ENCODE data around the gene PARD3. TPM values are rescaled to one million over a fixed set of nuclear protein-coding genes. Genes with fewer than 3 reads are reported as not detected.

Gene PARD3
- total and polyA plus RNA-seq, 2 donors from 2014 or later, result 21.1 to 47.5 TPM

DNA sequence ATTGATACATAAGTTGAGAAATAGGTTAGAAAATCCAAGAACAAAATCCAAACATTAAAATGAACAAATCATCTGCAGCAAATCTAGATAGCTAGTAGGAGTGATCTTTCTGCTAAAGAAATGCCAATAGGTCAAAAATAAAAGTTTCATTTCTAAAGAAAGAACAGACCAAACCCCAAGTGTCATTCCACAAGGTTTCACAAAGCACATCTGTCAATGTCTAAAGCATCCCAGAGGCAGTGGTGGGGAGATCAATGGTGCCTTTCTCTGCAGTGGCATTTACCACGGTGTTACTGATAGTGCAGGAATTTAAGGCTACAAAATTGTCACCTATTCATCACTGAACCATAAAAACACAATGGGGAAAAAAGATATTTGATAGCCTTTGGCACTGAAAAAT lies 147.9 kb downstream of the PARD3 start:
- Histone ChIP-seq H3K27me3 (ENCODE audit: control insufficient read depth, insufficient read depth, low read length) (no peaks in the 10 kb centered on the region), H3K36me3 (ENCODE audit: control insufficient read depth in 2 of 3, insufficient read depth in 3 of 3, low read length in 3 of 3) (no peaks in the 10 kb centered on the region), H3K9me3 (ENCODE audit: control insufficient read depth in 2 of 3, insufficient read depth in 1 of 3, low read length in 3 of 3) (no peaks in the 10 kb centered on the region), H3K27ac (ENCODE audit: low read depth in 2 of 2, low read length in 2 of 2) (no peak overlapping the region), H3K4me3 (ENCODE audit: low read length in 3 of 3) (no peak overlapping the region), H3K9ac (ENCODE audit: low read length in 3 of 3) (no peak overlapping the region), H3K4me1 (ENCODE audit: control insufficient read depth in 2 of 3, insufficient read depth in 2 of 3, low read depth in 1 of 3, low read length in 3 of 3) (no peaks in the 10 kb centered on the region)
- DNase-seq (no peak), FAIRE-seq (no peak)
- TF ChIP-seq, protein P1, sequence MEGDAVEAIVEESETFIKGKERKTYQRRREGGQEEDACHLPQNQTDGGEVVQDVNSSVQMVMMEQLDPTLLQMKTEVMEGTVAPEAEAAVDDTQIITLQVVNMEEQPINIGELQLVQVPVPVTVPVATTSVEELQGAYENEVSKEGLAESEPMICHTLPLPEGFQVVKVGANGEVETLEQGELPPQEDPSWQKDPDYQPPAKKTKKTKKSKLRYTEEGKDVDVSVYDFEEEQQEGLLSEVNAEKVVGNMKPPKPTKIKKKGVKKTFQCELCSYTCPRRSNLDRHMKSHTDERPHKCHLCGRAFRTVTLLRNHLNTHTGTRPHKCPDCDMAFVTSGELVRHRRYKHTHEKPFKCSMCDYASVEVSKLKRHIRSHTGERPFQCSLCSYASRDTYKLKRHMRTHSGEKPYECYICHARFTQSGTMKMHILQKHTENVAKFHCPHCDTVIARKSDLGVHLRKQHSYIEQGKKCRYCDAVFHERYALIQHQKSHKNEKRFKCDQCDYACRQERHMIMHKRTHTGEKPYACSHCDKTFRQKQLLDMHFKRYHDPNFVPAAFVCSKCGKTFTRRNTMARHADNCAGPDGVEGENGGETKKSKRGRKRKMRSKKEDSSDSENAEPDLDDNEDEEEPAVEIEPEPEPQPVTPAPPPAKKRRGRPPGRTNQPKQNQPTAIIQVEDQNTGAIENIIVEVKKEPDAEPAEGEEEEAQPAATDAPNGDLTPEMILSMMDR (IDR thresholded peaks at IDR 0.05; ENCODE audit: borderline replicate concordance, extremely low read depth, insufficient read depth), result no peak
- intact Hi-C loops (cut with DNase I), result no loop called here

DNA sequence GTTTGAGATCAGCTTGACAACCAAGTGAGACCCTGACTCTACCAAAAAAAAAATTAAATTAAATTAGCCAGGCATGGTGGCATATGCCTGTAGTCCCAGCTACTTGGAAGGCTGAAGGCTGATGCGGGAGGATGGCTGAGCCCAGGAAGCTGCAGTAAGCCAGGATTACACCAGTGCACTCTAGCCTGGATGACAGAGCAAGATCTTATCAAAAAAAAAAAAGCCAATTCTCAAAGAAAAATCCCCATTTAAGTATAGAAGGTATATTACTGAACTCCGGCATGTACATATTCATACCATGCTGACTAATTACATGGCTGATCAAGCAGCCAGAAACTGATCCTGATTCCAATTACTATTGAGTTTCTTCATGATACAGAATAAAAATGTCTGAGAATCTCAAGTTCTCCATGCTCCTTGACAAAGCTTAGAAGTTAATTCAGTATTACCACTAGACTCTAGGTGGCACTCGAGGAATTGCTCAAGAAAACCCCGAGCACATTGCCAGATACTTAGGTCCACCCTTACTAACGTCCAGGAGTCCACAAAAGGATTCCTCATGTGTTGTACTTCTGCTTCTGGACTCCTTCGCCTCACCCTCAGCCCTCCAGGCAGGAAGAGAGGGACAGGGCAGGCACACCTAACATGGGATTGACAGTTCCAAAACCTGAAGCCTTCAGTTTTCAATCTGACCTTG lies 148.9 kb downstream of the PARD3 start:
- Histone ChIP-seq H3K9me3 (ENCODE audit: control insufficient read depth in 2 of 3, insufficient read depth in 1 of 3, low read length in 3 of 3) (no peaks in the 10 kb centered on the region), H3K4me1 (ENCODE audit: control insufficient read depth in 2 of 3, insufficient read depth in 2 of 3, low read depth in 1 of 3, low read length in 3 of 3) (no peaks in the 10 kb centered on the region), H3K4me3 (ENCODE audit: low read length in 3 of 3) (no peak overlapping the region), H3K9ac (ENCODE audit: low read length in 3 of 3) (no peak overlapping the region), H3K27me3 (ENCODE audit: control insufficient read depth, insufficient read depth, low read length) (no peaks in the 10 kb centered on the region), H3K27ac (ENCODE audit: low read depth in 2 of 2, low read length in 2 of 2) (no peak overlapping the region), H3K36me3 (ENCODE audit: control insufficient read depth in 2 of 3, insufficient read depth in 3 of 3, low read length in 3 of 3) (no peaks in the 10 kb centered on the region)
- DNase-seq, result peak in 3 of 5 donors; percentile 45 to 90 (median 87)
- peak; percentile 50 for FAIRE-seq
- TF ChIP-seq, protein P1 (IDR thresholded peaks at IDR 0.05; ENCODE audit: borderline replicate concordance, extremely low read depth, insufficient read depth), result peak; percentile 70
- intact Hi-C loops (cut with DNase I), result no loop called here

DNA sequence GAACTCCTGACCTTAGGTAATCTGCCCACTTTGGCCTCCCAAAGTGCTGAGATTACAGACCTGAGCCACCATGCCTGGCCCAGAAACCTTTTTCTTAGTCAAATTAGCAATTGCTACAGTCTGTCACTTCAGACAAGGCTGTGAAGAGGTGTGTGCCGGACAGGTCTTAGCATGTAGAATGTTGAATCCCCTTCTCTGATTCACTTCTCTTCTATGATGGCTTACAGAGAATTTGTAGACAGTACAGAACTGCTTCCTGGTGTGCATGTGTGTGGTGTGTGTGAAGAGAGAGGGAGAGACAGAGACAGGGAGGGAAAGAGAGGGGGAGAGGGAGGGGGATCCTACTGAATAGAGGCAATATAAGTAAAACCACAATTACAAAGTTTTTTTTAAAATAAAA lies 150.4 kb downstream of the PARD3 start:
- Histone ChIP-seq H3K27me3 (ENCODE audit: control insufficient read depth, insufficient read depth, low read length) (no peaks in the 10 kb centered on the region), H3K27ac (ENCODE audit: low read depth in 2 of 2, low read length in 2 of 2) (no peak overlapping the region), H3K4me3 (ENCODE audit: low read length in 3 of 3) (no peak overlapping the region), H3K9ac (ENCODE audit: low read length in 3 of 3) (no peak overlapping the region), H3K9me3 (ENCODE audit: control insufficient read depth in 2 of 3, insufficient read depth in 1 of 3, low read length in 3 of 3) (no peaks in the 10 kb centered on the region), H3K4me1 (ENCODE audit: control insufficient read depth in 2 of 3, insufficient read depth in 2 of 3, low read depth in 1 of 3, low read length in 3 of 3) (no peaks in the 10 kb centered on the region), H3K36me3 (ENCODE audit: control insufficient read depth in 2 of 3, insufficient read depth in 3 of 3, low read length in 3 of 3) (no peaks in the 10 kb centered on the region)
- no peak for DNase-seq
- TF ChIP-seq, protein P1 (IDR thresholded peaks at IDR 0.05; ENCODE audit: borderline replicate concordance, extremely low read depth, insufficient read depth), result no peak
- no peak for FAIRE-seq
- intact Hi-C loops (cut with DNase I), result no loop called here

DNA sequence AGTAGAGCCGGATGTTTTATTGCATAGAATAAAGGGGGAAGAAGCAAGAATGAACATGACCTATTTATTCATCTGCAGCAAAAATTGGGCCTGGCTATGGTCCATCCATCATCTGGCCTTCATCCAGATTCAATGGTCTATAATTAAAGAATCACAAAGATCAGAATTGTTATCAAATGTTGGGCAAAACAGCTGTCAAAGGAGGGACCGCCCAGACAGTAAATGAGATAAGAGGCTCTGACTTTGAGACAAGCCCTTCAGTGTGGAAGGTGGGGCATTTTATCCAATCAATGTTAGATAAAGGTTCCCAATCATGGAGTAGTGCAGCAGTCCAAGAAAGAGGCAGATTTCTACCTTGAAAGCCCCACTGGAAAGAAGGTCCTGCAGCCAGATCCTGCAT lies 153.5 kb downstream of the PARD3 start:
- DNase-seq (no peak), FAIRE-seq (no peak)
- intact Hi-C loops (cut with DNase I), result no loop called here
- Histone ChIP-seq H3K4me3 (ENCODE audit: low read length in 3 of 3) (no peak overlapping the region), H3K9ac (ENCODE audit: low read length in 3 of 3) (no peak overlapping the region), H3K36me3 (ENCODE audit: control insufficient read depth in 2 of 3, insufficient read depth in 3 of 3, low read length in 3 of 3) (no peaks in the 10 kb centered on the region), H3K4me1 (ENCODE audit: control insufficient read depth in 2 of 3, insufficient read depth in 2 of 3, low read depth in 1 of 3, low read length in 3 of 3) (no peaks in the 10 kb centered on the region), H3K27me3 (ENCODE audit: control insufficient read depth, insufficient read depth, low read length) (no peaks in the 10 kb centered on the region), H3K27ac (ENCODE audit: low read depth in 2 of 2, low read length in 2 of 2) (no peak overlapping the region), H3K9me3 (ENCODE audit: control insufficient read depth in 2 of 3, insufficient read depth in 1 of 3, low read length in 3 of 3) (no peaks in the 10 kb centered on the region)
- TF ChIP-seq, protein P1 (IDR thresholded peaks at IDR 0.05; ENCODE audit: borderline replicate concordance, extremely low read depth, insufficient read depth), result no peak

Measured in kidney (tissue), 14 donors.